Heart right ventricle (tissue), 16 donors: ENCODE results near the gene MAGEC3. TPM values are rescaled to one million over a fixed set of nuclear protein-coding genes. Genes with fewer than 3 reads are reported as not detected.

Experiments
- ATAC-seq, 8 donors: fragments of 200-7000 bp; cut with Tn5 transposase; one replicate each; pipeline ENCODE4 v1.9.1; 2020; ENCODE audit warnings: mild to moderate bottlenecking in 8 of 8, moderate library complexity in 8 of 8, moderate number of reproducible peaks in 1 of 8
- DNase-seq, 2 donors: peaks; one replicate each; pipeline ENCODE4 v3.0.0-alpha.2; 2020
- H3K27ac ChIP-seq, 10 donors: fragments of 200-600 bp; sonication (generic) in 2 of 10; one replicate each; pipeline versions ENCODE4 v1.5.0 to v1.8.0; 2020 to 2022; ENCODE audit warnings: mild to moderate bottlenecking in 3 of 10
- H3K27me3 ChIP-seq, 7 donors: fragments of 200-600 bp; one replicate each; pipeline ENCODE4 v1.8.0; 2021 to 2022; ENCODE audit warnings: mild to moderate bottlenecking in 2 of 7
- H3K36me3 ChIP-seq, 9 donors: fragments of 200-600 bp; sonication (generic) in 1 of 9; one replicate each; pipeline versions ENCODE4 v1.5.0 to v1.8.0; 2020 to 2022; ENCODE audit warnings: mild to moderate bottlenecking in 2 of 9
- H3K4me1 ChIP-seq, 9 donors: fragments of 200-600 bp; sonication (generic) in 1 of 9; one replicate each; pipeline versions ENCODE4 v1.5.0 to v1.8.0; 2020 to 2022; ENCODE audit warnings: mild to moderate bottlenecking in 4 of 9
- H3K4me3 ChIP-seq, 10 donors: fragments of 200-600 bp; sonication (generic) in 2 of 10; one replicate each; pipeline versions ENCODE4 v1.5.0 to v1.8.0; 2020 to 2022; ENCODE audit warnings: mild to moderate bottlenecking in 7 of 10, moderate library complexity in 2 of 10
- H3K9me3 ChIP-seq, 11 donors: fragments of 200-600 bp in 10 of 11; sonication (generic) in 2 of 11; one replicate each; pipeline versions ENCODE4 v1.5.0 to v1.8.0; 2013 to 2022; ENCODE audit warnings: mild to moderate bottlenecking in 2 of 11, control low read depth in 1 of 11, moderate library complexity in 1 of 11
- CTCF ChIP-seq, 9 donors: fragments of 200-600 bp; sonication (generic) in 2 of 9; IDR thresholded peaks; one replicate each; pipeline versions ENCODE4 v1.5.0 to v1.8.0; 2021 to 2022; ENCODE audit warnings: antibody characterized with exemption in 9 of 9, mild to moderate bottlenecking in 5 of 9, moderate library complexity in 1 of 9
- WGBS, 2 donors: extraction: QIAGEN DNeasy Blood & Tissue Kit; methylation state at CpG; one replicate each; pipeline ENCODE4 v1.1.7; 2013; ENCODE audit warnings: inconsistent platforms in 1 of 2; 5-methylcytosine and 5-hydroxymethylcytosine counted together
- intact Hi-C, 10 donors: fragments of 100-400 bp; cut with DNase I; formaldehyde crosslinking; loops; one replicate each; pipeline versions ENCODE4 v1.11.1 to v1.14.2; 2022
- polyA plus RNA-seq, 2 donors: library from polyadenylated mRNA; stranded (reverse); fragments of 200-250 nt; gene quantifications; one replicate each; pipeline ENCODE4 v1.2.3, GENCODE V29; 2013
- total RNA-seq, 10 donors: library from RNA; stranded (reverse); fragmentation: NEBNext Ultra II Directional in 3 of 10; extraction: Animal tissue kit (Norgen Biotek cat#: 25700) in 3 of 10; gene quantifications; one replicate each; pipeline versions ENCODE4 v1.2.1 to v1.2.4, GENCODE V29; 2021 to 2023
- donor health status: Arrhythmogenic right ventricular cardiomyopathy.
- donor health status: ischemic (EF 13 %, LVEDD 7.1; RV severe dilation, severe dysfunction).
- donor health status: healthy with polysubstance abuse.
- donor health status: DM: no; HTN: yes; CAD: no.
- donor health status: DM: no; HTN: no; CAD: no.
- donor health status: ischemic (EF 25% LVEDD 6.9; RV normal size, moderate dysfunction).
- donor health status: ischemic (EF 25% LVEDD 5.7; RV mildly dilated, moderate dysfunction).
- donor health status: healthy.
- donor health status: DM: yes; HTN: yes; CAD: no.
- donor health status: Ischemic cardiomyopathy.
- donor health status: ischemic (EF 35%, LVEDD 5.7; RV mildly dilated, moderate dysfunction).
- donor health status: nonischemic (EF 11% LVEDD 7.7; RV severe dilation, severe dysfunction).
- donor health status: DM: yes; HTN: yes; CAD: no.
- donor health status: PGD.
- donor health status: ischemic (EF 29% LVEDD 5.4; RV normal size, mild dysfunction).
- donor health status: nonischemic (EF 23%, LVEDD 6.1; RV moderate dilation, normal function).

The MAGEC3 gene
- total and polyA plus RNA-seq, 12 donors = 0.23 to 0.25 TPM; not detected in 10

GRCh38 chrX:141894733-141895132 is 56.6 kb downstream of the MAGEC3 start:
- intact Hi-C loops = no loop called here
- no peak for TF ChIP-seq CTCF (IDR thresholded peaks at IDR 0.05)
- Histone ChIP-seq H3K27ac (no peak overlapping the region), H3K27me3 (no peaks in the 10 kb centered on the region), H3K9me3 (no peaks in the 10 kb centered on the region), H3K4me1 (no peaks in the 10 kb centered on the region), H3K4me3 (no peak overlapping the region), H3K36me3 (no peaks in the 10 kb centered on the region)
- no peak for DNase-seq
- ATAC-seq = no peak
- 78 to 81% methylated on average over 6 to 7 of the region's 7 CpGs for WGBS, 2 donors

- intact Hi-C loops = no loop called here
- DNase-seq = no peak
Observed at GRCh38 chrX:141897690-141898089, 59.6 kb downstream of the MAGEC3 start.

GRCh38 chrX:141902366-141902765 is 64.2 kb downstream of the MAGEC3 start:
- DNase-seq (no peak), ATAC-seq (no peak)
- Histone ChIP-seq H3K9me3 (no peaks in the 10 kb centered on the region), H3K27me3 (no peaks in the 10 kb centered on the region), H3K36me3 (no peaks in the 10 kb centered on the region), H3K4me1 (no peaks in the 10 kb centered on the region), H3K4me3 (no peak overlapping the region), H3K27ac (no peak overlapping the region)
- TF ChIP-seq CTCF (IDR thresholded peaks at IDR 0.05) = no peak
- 61 to 86% methylated on average over 4 of the region's 4 CpGs for WGBS, 2 donors
- intact Hi-C loops = no loop called here

More at GRCh38 chrX:141897690-141898089, 59.6 kb downstream of the MAGEC3 start:
- Histone ChIP-seq H3K36me3 (no peaks in the 10 kb centered on the region), H3K9me3 (no peaks in the 10 kb centered on the region), H3K27ac (no peak overlapping the region), H3K4me3 (no peak overlapping the region), H3K4me1 (no peaks in the 10 kb centered on the region), H3K27me3 (no peaks in the 10 kb centered on the region)
- TF ChIP-seq CTCF (IDR thresholded peaks at IDR 0.05) = no peak
- no peak for ATAC-seq
- 83 to 89% methylated on average over 2 of the region's 2 CpGs for WGBS, 2 donors

- DNase-seq = no peak
- Histone ChIP-seq H3K27me3 (no peaks in the 10 kb centered on the region), H3K36me3 (no peaks in the 10 kb centered on the region), H3K4me1 (no peaks in the 10 kb centered on the region), H3K9me3 (no peaks in the 10 kb centered on the region), H3K4me3 (no peak within 1 kb of the TSS), H3K27ac (no peak within 1 kb of the TSS)
- intact Hi-C loops = no loop called here
- ATAC-seq = no peak
- no peak for TF ChIP-seq CTCF (IDR thresholded peaks at IDR 0.05)
- 89 to 94% methylated on average over 16 to 22 of the region's 25 CpGs for WGBS, 2 donors
Observed at GRCh38 chrX:141903400-141904155, 65.5 kb downstream of the MAGEC3 start, which contains the start of gene MAGEC1. MAGEC1 (plus strand) TSS chrX:141903894; CDS start chrX:141905073, 1,179 bp downstream.
